H1 (cell line): Measurements from ENCODE around the gene CNTN5. TPM values are rescaled to one million over a fixed set of nuclear protein-coding genes. Genes with fewer than 3 reads are reported as not detected.

Experiments
- CTCF ChIA-PET: fragments of 300-600 bp; sonication (Branson Sonifier 250); formaldehyde crosslinking; loops from one replicate; lab custom pipeline; 2021; ENCODE audit not compliant: partially characterized antibody; lab: Charles Lee
- POLR2A ChIA-PET: fragments of 300-600 bp; sonication (Branson Sonifier 250); formaldehyde crosslinking; loops from one replicate; lab custom pipeline; 2021; ENCODE audit warnings: inconsistent platforms; ENCODE audit not compliant: partially characterized antibody; lab: Charles Lee
- DNase-seq, 2 experiments: peaks; one replicate each; pipeline versions ENCODE4 v3.0.0 to v3.0.0-alpha.2; 2010 to 2022; ENCODE audit warnings: low spot score in 2 of 2, low read depth in 1 of 2, mixed read lengths in 1 of 2
- FAIRE-seq: peaks from 2 replicates; lab custom pipeline; 2011; peaks lifted over from hg19 to GRCh38; lab: Jason Lieb, UNC
- H2AFZ ChIP-seq: 2 replicates; pipeline ENCODE4 v1.8.1; 2012; ENCODE audit warnings: low read length, inconsistent platforms
- H2AK5ac ChIP-seq: 2 replicates; pipeline ENCODE4 v1.6.1; 2013; ENCODE audit warnings: low read depth, low read length
- H2BK120ac ChIP-seq: replicated peaks from 2 replicates; pipeline ENCODE3; 2013; ENCODE audit warnings: low read depth, low read length, inconsistent platforms
- H2BK12ac ChIP-seq: 2 replicates; pipeline ENCODE4 v1.6.1; 2013; ENCODE audit warnings: low read depth, low read length
- H2BK15ac ChIP-seq: 2 replicates; pipeline ENCODE4 v1.6.1; 2013; ENCODE audit warnings: low read length
- H2BK20ac ChIP-seq: 2 replicates; pipeline ENCODE4 v1.6.1; 2013; ENCODE audit warnings: low read length
- H2BK5ac ChIP-seq: 2 replicates; pipeline ENCODE4 v1.6.1; 2013; ENCODE audit warnings: low read depth, low read length
- H3K14ac ChIP-seq: 2 replicates; pipeline ENCODE4 v1.6.1; 2013; ENCODE audit warnings: inconsistent platforms; ENCODE audit not compliant: insufficient read length
- H3K18ac ChIP-seq: 2 replicates; pipeline ENCODE4 v1.6.1; 2013; ENCODE audit warnings: low read length; ENCODE audit errors: extremely low read depth
- H3K23ac ChIP-seq: 2 replicates; pipeline ENCODE4 v1.6.1; 2013; ENCODE audit warnings: inconsistent platforms; ENCODE audit not compliant: insufficient read length
- H3K23me2 ChIP-seq: 2 replicates; pipeline ENCODE4 v1.6.1; 2013; ENCODE audit warnings: low read depth, low read length
- H3K27ac ChIP-seq: 2 replicates; pipeline ENCODE4 v1.6.1; 2011; ENCODE audit warnings: low read depth, low read length, inconsistent platforms
- H3K27me3 ChIP-seq, 4 experiments: replicated peaks in 1 of 4; 1 replicate in 1 of 4; 2 replicates in 3 of 4; pipeline versions ENCODE4 v1.6.1 to v1.8.1; 2011 to 2013; ENCODE audit warnings: low read length in 3 of 4, mild to moderate bottlenecking in 3 of 4, inconsistent platforms in 2 of 4, mixed read lengths in 2 of 4, moderate library complexity in 1 of 4; ENCODE audit not compliant: control insufficient read depth in 3 of 4, insufficient read depth in 3 of 4; ENCODE audit errors: extremely low read depth in 1 of 4
- H3K36me3 ChIP-seq, 4 experiments: 2 replicates each; pipeline versions ENCODE4 v1.6.1 to v1.8.1; 2011 to 2013; ENCODE audit warnings: mild to moderate bottlenecking in 4 of 4, low read length in 3 of 4, moderate library complexity in 2 of 4, control low read depth in 1 of 4, inconsistent platforms in 1 of 4; ENCODE audit not compliant: insufficient read depth in 4 of 4, control insufficient read depth in 2 of 4
- H3K4ac ChIP-seq: replicated peaks from 2 replicates; pipeline ENCODE3; 2013; ENCODE audit warnings: low read length, low read depth, mixed read lengths, inconsistent platforms; ENCODE audit not compliant: insufficient read length
- H3K4me1 ChIP-seq, 4 experiments: replicated peaks in 1 of 4; 1 replicate in 1 of 4; 2 replicates in 3 of 4; pipeline versions ENCODE4 v1.6.1 to v1.8.1; 2011 to 2013; ENCODE audit warnings: low read length in 3 of 4, inconsistent platforms in 2 of 4, mixed read lengths in 1 of 4; ENCODE audit not compliant: insufficient read depth in 4 of 4, control insufficient read depth in 3 of 4
- H3K4me2 ChIP-seq, 2 experiments: 2 replicates each; pipeline versions ENCODE4 v1.6.1 to v1.8.1; 2011 to 2013; ENCODE audit warnings: low read depth in 2 of 2, low read length in 2 of 2, control low read depth in 1 of 2, inconsistent platforms in 1 of 2, mild to moderate bottlenecking in 1 of 2; ENCODE audit not compliant: insufficient read depth in 1 of 2
- H3K4me3 ChIP-seq, 4 experiments: fragments of 200-600, 300-600 bp in 1 of 4; sonication (generic), shearing (Covaris generic), sonication (Bioruptor Twin) in 1 of 4; 2 replicates each; pipeline versions ENCODE4 v1.5.1 to v1.8.1; 2011 to 2016; ENCODE audit warnings: low read length in 4 of 4, low read depth in 3 of 4, control low read depth in 2 of 4, inconsistent platforms in 2 of 4, mild to moderate bottlenecking in 2 of 4, mixed read lengths in 1 of 4, moderate library complexity in 1 of 4; ENCODE audit not compliant: insufficient read depth in 2 of 4; ENCODE audit errors: extremely low read depth in 1 of 4
- H3K56ac ChIP-seq: replicated peaks from 2 replicates; pipeline ENCODE3; 2013; ENCODE audit warnings: low read depth, mild to moderate bottlenecking, mixed read lengths, low read length, inconsistent platforms; ENCODE audit not compliant: insufficient read length
- H3K79me1 ChIP-seq: 2 replicates; pipeline ENCODE4 v1.6.1; 2013; ENCODE audit warnings: low read depth, low read length, control low read depth
- H3K79me2 ChIP-seq, 2 experiments: 2 replicates each; pipeline versions ENCODE4 v1.6.1 to v1.8.1; 2012 to 2013; ENCODE audit warnings: low read length in 2 of 2, mild to moderate bottlenecking in 2 of 2, inconsistent platforms in 1 of 2; ENCODE audit not compliant: insufficient read depth in 2 of 2, control insufficient read depth in 1 of 2
- H3K9ac ChIP-seq, 4 experiments: replicated peaks in 1 of 4; 1 replicate in 1 of 4; 2 replicates in 3 of 4; pipeline versions ENCODE4 v1.6.1 to v1.8.1; 2011 to 2013; ENCODE audit warnings: low read depth in 3 of 4, low read length in 3 of 4, control low read depth in 2 of 4, mild to moderate bottlenecking in 2 of 4, moderate library complexity in 2 of 4, inconsistent platforms in 1 of 4; ENCODE audit errors: extremely low read depth in 1 of 4
- H3K9me3 ChIP-seq, 2 experiments: 2 replicates each; pipeline versions ENCODE4 v1.6.1 to v1.8.1; 2012 to 2013; ENCODE audit warnings: mild to moderate bottlenecking in 2 of 2, moderate library complexity in 2 of 2, control low read depth in 1 of 2, inconsistent platforms in 1 of 2, low read depth in 1 of 2, low read length in 1 of 2, mixed read lengths in 1 of 2; ENCODE audit not compliant: insufficient read depth in 2 of 2
- H4K20me1 ChIP-seq, 2 experiments: replicated peaks in 1 of 2; 2 replicates each; pipeline versions ENCODE3 to v1.8.1; 2011 to 2013; ENCODE audit warnings: inconsistent platforms in 2 of 2, low read length in 2 of 2, mild to moderate bottlenecking in 1 of 2; ENCODE audit not compliant: insufficient read depth in 2 of 2, control insufficient read depth in 1 of 2
- H4K5ac ChIP-seq: 2 replicates; pipeline ENCODE4 v1.6.1; 2013; ENCODE audit warnings: low read length, low read depth, mixed read lengths, inconsistent platforms; ENCODE audit not compliant: insufficient read length
- H4K8ac ChIP-seq: 2 replicates; pipeline ENCODE4 v1.8.0; 2013; ENCODE audit warnings: mild to moderate bottlenecking, moderate library complexity, low read length, inconsistent platforms; ENCODE audit not compliant: insufficient read depth; ENCODE audit errors: extremely low read depth
- H4K91ac ChIP-seq: replicated peaks from 2 replicates; pipeline ENCODE3; 2013; ENCODE audit warnings: low read length, mixed read lengths, inconsistent platforms; ENCODE audit not compliant: insufficient read length
- BACH1 ChIP-seq: IDR thresholded peaks from 2 replicates; pipeline ENCODE4 v1.6.1; 2012; ENCODE audit warnings: low read length, improper control_type of control experiment
- CBX8 ChIP-seq: fragments of 300-800, 300-1000 bp; sonication (generic); IDR thresholded peaks from 2 replicates; pipeline ENCODE4 v1.7.1; 2016; ENCODE audit warnings: low read depth, low read length, borderline replicate concordance
- CREB1 ChIP-seq: IDR thresholded peaks from 2 replicates; pipeline ENCODE4 v1.6.1; 2012; ENCODE audit warnings: inconsistent platforms
- EGR1 ChIP-seq: IDR thresholded peaks from 2 replicates; pipeline ENCODE4 v1.6.1; 2011; ENCODE audit warnings: low read depth, low read length, borderline replicate concordance
- EZH2 ChIP-seq: fragments of 200-600 bp; sonication (generic); IDR thresholded peaks from 2 replicates; pipeline ENCODE4 v1.7.1; 2012; ENCODE audit warnings: low read depth, mild to moderate bottlenecking, moderate library complexity, low read length, inconsistent platforms; ENCODE audit not compliant: severe bottlenecking
- MAFK ChIP-seq: IDR thresholded peaks from 2 replicates; pipeline ENCODE4 v1.6.1; 2012; ENCODE audit warnings: low read depth, mild to moderate bottlenecking, improper control_type of control experiment, low read length
- POLR2AphosphoS5 ChIP-seq: IDR thresholded peaks from 2 replicates; pipeline ENCODE4 v1.6.1; 2011; ENCODE audit warnings: low read depth, low read length
- POU5F1 ChIP-seq: IDR thresholded peaks from 2 replicates; pipeline ENCODE4 v1.6.1; 2011; ENCODE audit warnings: low read depth, mild to moderate bottlenecking, low read length, moderate library complexity
- RBBP5 ChIP-seq: IDR thresholded peaks from 2 replicates; pipeline ENCODE4 v1.7.1; 2012; ENCODE audit warnings: low read depth, mild to moderate bottlenecking, inconsistent platforms, low read length, moderate library complexity, borderline replicate concordance
- SAP30 ChIP-seq: fragments of 300-600 bp; sonication (generic); IDR thresholded peaks from 2 replicates; pipeline ENCODE4 v1.7.1; 2012; ENCODE audit warnings: low read length, moderate library complexity, mild to moderate bottlenecking, inconsistent platforms; ENCODE audit not compliant: insufficient read depth, insufficient replicate concordance
- YY1 ChIP-seq: IDR thresholded peaks from 2 replicates; pipeline ENCODE4 v1.6.1; 2011; ENCODE audit warnings: low read depth, mild to moderate bottlenecking, low read length
- WGBS, 2 experiments: shearing (Covaris generic) in 1 of 2; methylation state at CpG; one replicate each; pipeline versions ENCODE4 v1.1.6 to v1.1.7; 2013 to 2015; ENCODE audit warnings: low lambda C conversion rate in 2 of 2, mixed read lengths in 2 of 2, inconsistent platforms in 1 of 2, low coverage in 1 of 2, missing lambda C conversion rate in 1 of 2; ENCODE audit not compliant: insufficient replicate concordance in 2 of 2, insufficient coverage in 1 of 2, insufficient read length in 1 of 2; ENCODE audit errors: extremely low coverage in 1 of 2, missing lambda C conversion rate in 1 of 2; 5-methylcytosine and 5-hydroxymethylcytosine counted together
- polyA plus RNA-seq, 7 experiments: library from polyadenylated mRNA; depleted of rRNA in 3 of 7; stranded (reverse) in 5 of 7; unstranded in 2 of 7; fragments of >200 nt in 5 of 7; fragments of 200-250 nt in 2 of 7; gene quantifications; 1 replicate in 5 of 7; 2 replicates in 1 of 7; 4 replicates in 1 of 7; pipeline versions ENCODE4 v1.2.1 to v1.2.3, GENCODE V29; 2011 to 2013; ENCODE audit warnings: missing spikeins in 2 of 7, mixed read lengths in 2 of 7
- total RNA-seq: library from RNA; stranded (reverse); fragmentation: NEBNext Ultra II Directional; extraction: Animal tissue kit (Norgen Biotek cat#: 25700); gene quantifications from 2 replicates; pipeline ENCODE4 v1.2.1, GENCODE V29; 2021
- TF ChIP-seq, protein P1 (sequence below): IDR thresholded peaks from 2 replicates; pipeline ENCODE4 v1.6.1; 2012; ENCODE audit warnings: inconsistent platforms

CNTN5 gene
- total and polyA plus RNA-seq, 2 of the 8 experiments (the other 6 are each of a cell fraction or from before 2014, with no cell fraction given): not detected

DNA sequence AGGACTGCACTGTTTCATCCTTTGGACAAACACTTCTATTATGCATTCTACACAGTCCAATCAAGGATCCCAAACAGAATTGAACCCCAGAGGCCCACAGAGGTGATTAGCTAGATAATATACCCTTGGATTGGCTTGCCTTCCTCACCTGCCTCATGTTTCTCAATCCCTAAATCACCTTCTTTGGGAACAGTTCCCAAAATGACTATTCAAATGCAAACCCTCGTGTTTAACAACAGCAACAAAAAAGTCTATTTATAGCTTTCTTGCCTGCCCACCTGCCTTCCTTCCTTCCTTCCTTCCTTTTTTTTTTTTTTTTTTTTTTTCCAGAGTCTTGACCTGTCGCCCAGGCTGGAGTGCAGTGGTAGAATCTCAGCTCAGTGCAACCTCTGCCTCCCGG is 180.0 kb downstream of the CNTN5 start:
- Histone ChIP-seq H4K91ac (no peak overlapping the region), H3K23me2 (no peaks in the 10 kb centered on the region), H3K79me1 (no peaks in the 10 kb centered on the region), H3K23ac (no peak overlapping the region), H2BK20ac (no peak overlapping the region), H3K4me2 (no peak overlapping the region; a peak in 1 of 4 replicates), H3K4ac (no peak overlapping the region), H4K5ac (no peak overlapping the region), H3K79me2 (no peaks in the 10 kb centered on the region), H3K4me3 (no peak overlapping the region), H3K9ac (no peak overlapping the region), H3K27me3 (no peaks in the 10 kb centered on the region), H3K56ac (no peak overlapping the region), H2BK5ac (peak overlapping the region; percentile 25; the same call in 1 of the 2 replicates), H3K14ac (no peak overlapping the region), H2AFZ (no peak overlapping the region), H3K9me3 (no peaks in the 10 kb centered on the region), H3K4me1 (peaks cover 0 to 10% (median 6%) of the 10 kb centered on the region in 4 experiments; a peak in 5 of 7 replicates), H4K20me1 (no peaks in the 10 kb centered on the region), H4K8ac (no peak overlapping the region), H2BK15ac (no peak overlapping the region), H3K27ac (no peak overlapping the region), H2BK12ac (no peak overlapping the region)
- WGBS, 2 experiments: 33% methylated on average over 1 of the region's 3 CpGs; no CpG with 5 or more reads in 1 of the 2 experiments
- no peak for DNase-seq
- POLR2A ChIA-PET: no interaction called here
- CTCF ChIA-PET: no interaction called here
- TF ChIP-seq MAFK (no peak), CREB1 (no peak), RBBP5 (no peak), YY1 (no peak), POLR2AphosphoS5 (no peak), EZH2 (no peak), SAP30 (no peak), BACH1 (no peak), POU5F1 (no peak), CBX8 (no peak), EGR1 (no peak)
- TF ChIP-seq, protein P1, sequence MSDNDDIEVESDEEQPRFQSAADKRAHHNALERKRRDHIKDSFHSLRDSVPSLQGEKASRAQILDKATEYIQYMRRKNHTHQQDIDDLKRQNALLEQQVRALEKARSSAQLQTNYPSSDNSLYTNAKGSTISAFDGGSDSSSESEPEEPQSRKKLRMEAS: no peak
- TF ChIP-seq, all 59 proteins: peak for 0
- Histone ChIP-seq H2BK120ac (no peak overlapping the region), H3K18ac (no peak overlapping the region), H3K36me3 (no peaks in the 10 kb centered on the region), H2AK5ac (no peak overlapping the region)
- no peak for FAIRE-seq
